Caco-2 (cell line): ENCODE data around the gene GZMM. TPM values are rescaled to one million over a fixed set of nuclear protein-coding genes. Genes with fewer than 3 reads are reported as not detected.

Experiments
- BruUV-seq: library from RNA; stranded (reverse); fragments of 400-500 nt; replicated peaks from 2 replicates; lab custom pipeline; 2021; lab: Mats Ljungman, UMichigan
- CTCF ChIA-PET: fragments of 300-600 bp; sonication (Branson Sonifier 250); formaldehyde crosslinking; loops from one replicate; lab custom pipeline; 2022; ENCODE audit warnings: antibody characterized with exemption; lab: Charles Lee
- POLR2A ChIA-PET: fragments of 300-600 bp; sonication (Branson Sonifier 250); formaldehyde crosslinking; loops from one replicate; lab custom pipeline; 2022; ENCODE audit warnings: antibody characterized with exemption; lab: Charles Lee
- DNase-seq, 2 experiments: peaks; one replicate each; pipeline versions ENCODE4 v3.0.0 to v3.0.0-alpha.2; 2020 to 2022
- H3K27me3 ChIP-seq: replicated peaks from 2 replicates; pipeline ENCODE4 v1.6.0; 2011; ENCODE audit warnings: low read length; ENCODE audit not compliant: control insufficient read depth, insufficient read depth
- H3K36me3 ChIP-seq: 2 replicates; pipeline ENCODE4 v1.5.1; 2011; ENCODE audit warnings: low read length; ENCODE audit not compliant: control insufficient read depth, insufficient read depth
- H3K4me1 ChIP-seq: fragments of 250-450 bp; sonication (Bioruptor Pico); 2 replicates; pipeline ENCODE4 v1.5.1; 2020; ENCODE audit warnings: mild to moderate bottlenecking
- H3K4me3 ChIP-seq: 2 replicates; pipeline ENCODE4 v1.5.1; 2011; ENCODE audit warnings: low read depth, mild to moderate bottlenecking, control low read depth, low read length
- H3K9me3 ChIP-seq: fragments of 250-450 bp; sonication (Bioruptor Pico); 2 replicates; pipeline ENCODE4 v1.5.1; 2020; ENCODE audit warnings: mild to moderate bottlenecking, moderate library complexity
- H3K27ac Mint-ChIP-seq: one replicate; pipeline ENCODE4 v1.8.0; 2022; ENCODE audit warnings: mixed read lengths; ENCODE audit not compliant: unreplicated experiment
- H3K27me3 Mint-ChIP-seq: one replicate; pipeline ENCODE4 v1.8.0; 2022; ENCODE audit warnings: mixed read lengths; ENCODE audit not compliant: insufficient read depth, unreplicated experiment
- H3K36me3 Mint-ChIP-seq: one replicate; pipeline ENCODE4 v1.8.0; 2022; ENCODE audit warnings: mild to moderate bottlenecking, mixed read lengths; ENCODE audit not compliant: insufficient read depth, unreplicated experiment
- H3K4me1 Mint-ChIP-seq: one replicate; pipeline ENCODE4 v1.8.0; 2022; ENCODE audit warnings: low read depth, mixed read lengths; ENCODE audit not compliant: unreplicated experiment
- H3K4me3 Mint-ChIP-seq: one replicate; pipeline ENCODE4 v1.8.0; 2022; ENCODE audit warnings: mild to moderate bottlenecking, moderate library complexity, mixed read lengths; ENCODE audit not compliant: unreplicated experiment
- H3K9me3 Mint-ChIP-seq: one replicate; pipeline ENCODE4 v1.8.0; 2022; ENCODE audit warnings: mixed read lengths; ENCODE audit not compliant: unreplicated experiment
- intact Hi-C: fragments of 100-400 bp; cut with micrococcal nuclease; formaldehyde crosslinking; loops from one replicate; pipeline ENCODE4 v1.10.0; 2022; ENCODE audit not compliant: unreplicated experiment
- total RNA-seq: library from RNA; stranded (reverse); gene quantifications from 2 replicates; pipeline ENCODE4 v1.2.3, GENCODE V29; 2022
- TF ChIP-seq, protein P1 (sequence below), 2 experiments: fragments of 200-600 bp in 1 of 2; IDR thresholded peaks; 1 replicate in 1 of 2; 2 replicates in 1 of 2; pipeline versions ENCODE4 v1.5.1 to v1.8.0; 2011 to 2022; ENCODE audit warnings: antibody characterized with exemption in 1 of 2, control low read depth in 1 of 2, inconsistent platforms in 1 of 2, low read depth in 1 of 2, low read length in 1 of 2, mild to moderate bottlenecking in 1 of 2, moderate library complexity in 1 of 2; ENCODE audit not compliant: insufficient read depth in 1 of 2, severe bottlenecking in 1 of 2, unreplicated experiment in 1 of 2

GZMM gene
- total RNA-seq, 1 experiment from 2014 or later = not detected

DNA sequence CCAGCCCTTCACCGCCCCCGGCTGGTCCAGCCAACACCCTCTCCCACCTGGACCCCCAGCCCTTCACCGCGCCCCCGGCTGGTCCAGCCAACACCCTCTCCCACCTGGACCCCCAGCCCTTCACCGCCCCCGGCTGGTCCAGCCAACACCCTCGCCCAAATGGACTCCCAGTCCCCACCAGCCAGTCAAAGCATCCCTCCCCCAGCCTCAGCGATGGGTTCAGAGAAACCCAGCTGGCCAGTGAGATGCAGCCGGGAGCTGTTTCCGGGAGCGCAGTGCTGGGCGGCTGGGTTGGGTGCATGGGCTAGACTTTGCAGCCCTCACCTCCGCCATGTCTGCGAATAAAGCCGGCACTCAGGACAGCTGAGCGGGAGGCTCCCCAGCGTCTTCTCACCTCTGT is 18.8 kb upstream of the GZMM start:
- no peaks in the 10 kb centered on the region for H3K9me3 ChIP-seq
- Mint-ChIP-seq H3K4me1 (peaks cover 6% of the 10 kb centered on the region), H3K4me3 (no peak overlapping the region), H3K36me3 (peaks cover 5% of the 10 kb centered on the region), H3K27me3 (no peaks in the 10 kb centered on the region), H3K27ac (no peak overlapping the region), H3K9me3 (no peaks in the 10 kb centered on the region)
- H3K27me3 ChIP-seq = no peaks in the 10 kb centered on the region
- TF ChIP-seq, protein P1, sequence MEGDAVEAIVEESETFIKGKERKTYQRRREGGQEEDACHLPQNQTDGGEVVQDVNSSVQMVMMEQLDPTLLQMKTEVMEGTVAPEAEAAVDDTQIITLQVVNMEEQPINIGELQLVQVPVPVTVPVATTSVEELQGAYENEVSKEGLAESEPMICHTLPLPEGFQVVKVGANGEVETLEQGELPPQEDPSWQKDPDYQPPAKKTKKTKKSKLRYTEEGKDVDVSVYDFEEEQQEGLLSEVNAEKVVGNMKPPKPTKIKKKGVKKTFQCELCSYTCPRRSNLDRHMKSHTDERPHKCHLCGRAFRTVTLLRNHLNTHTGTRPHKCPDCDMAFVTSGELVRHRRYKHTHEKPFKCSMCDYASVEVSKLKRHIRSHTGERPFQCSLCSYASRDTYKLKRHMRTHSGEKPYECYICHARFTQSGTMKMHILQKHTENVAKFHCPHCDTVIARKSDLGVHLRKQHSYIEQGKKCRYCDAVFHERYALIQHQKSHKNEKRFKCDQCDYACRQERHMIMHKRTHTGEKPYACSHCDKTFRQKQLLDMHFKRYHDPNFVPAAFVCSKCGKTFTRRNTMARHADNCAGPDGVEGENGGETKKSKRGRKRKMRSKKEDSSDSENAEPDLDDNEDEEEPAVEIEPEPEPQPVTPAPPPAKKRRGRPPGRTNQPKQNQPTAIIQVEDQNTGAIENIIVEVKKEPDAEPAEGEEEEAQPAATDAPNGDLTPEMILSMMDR (IDR thresholded peaks at IDR 0.05; ENCODE audit: insufficient read depth in 1 of 2, low read depth in 1 of 2, low read length in 1 of 2, severe bottlenecking in 1 of 2, unreplicated experiment in 1 of 2) = no peak
- POLR2A ChIA-PET = no interaction called here
- CTCF ChIA-PET = no interaction called here
- BruUV-seq = no TSS peak
- H3K36me3 ChIP-seq = no peaks in the 10 kb centered on the region
- no peak overlapping the region for H3K4me3 ChIP-seq
- H3K4me1 ChIP-seq = peaks cover 12% of the 10 kb centered on the region
- intact Hi-C loops = no loop called here
- no peak for DNase-seq

DNA sequence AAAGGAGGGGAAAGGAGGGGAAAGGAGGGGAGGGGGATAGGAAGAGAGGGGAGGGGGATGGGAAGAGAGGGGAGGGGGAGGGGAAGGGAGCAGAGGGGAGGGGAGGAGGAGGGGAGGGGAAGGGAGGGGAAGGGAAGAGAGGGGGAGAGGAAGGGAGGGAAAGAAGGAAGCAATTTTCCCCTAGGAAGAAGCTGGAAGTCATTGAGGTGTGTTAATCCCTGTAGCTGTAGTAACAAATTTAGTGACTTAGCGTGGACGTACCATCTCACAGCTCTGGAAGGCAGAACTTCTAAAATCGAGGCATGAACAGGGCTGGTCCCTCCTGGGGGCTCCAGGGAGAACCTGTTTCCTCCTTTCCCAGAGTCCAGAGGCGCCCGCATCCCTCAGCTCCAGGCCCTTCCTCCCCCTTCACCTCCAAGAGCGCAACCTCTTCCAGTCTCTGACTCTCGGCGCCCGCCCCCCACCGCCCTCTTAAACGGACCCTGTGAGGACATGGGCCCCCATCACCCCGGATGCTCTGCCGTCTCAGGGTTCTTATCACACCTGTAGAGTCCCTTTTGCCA is 17.9 kb upstream of the GZMM start:
- Histone ChIP-seq H3K4me1 (peaks cover 18% of the 10 kb centered on the region), H3K27me3 (no peaks in the 10 kb centered on the region), H3K36me3 (no peaks in the 10 kb centered on the region), H3K9me3 (no peaks in the 10 kb centered on the region), H3K4me3 (no peak overlapping the region)
- ChIA-PET POLR2A (no interaction called here), CTCF (interaction anchor here (0.6 to 0.7 kb wide), 2 partner anchors 814 to 1020 kb away, joined by 4 read pairs; no protein-coding TSS in a partner anchor)
- DNase-seq = no peak
- H3K4me1 Mint-ChIP-seq = peaks cover 6% of the 10 kb centered on the region
- intact Hi-C loops = no loop called here
- H3K27me3 Mint-ChIP-seq = no peaks in the 10 kb centered on the region
- H3K4me3 Mint-ChIP-seq = no peak overlapping the region
- no TSS peak for BruUV-seq
- TF ChIP-seq, protein P1 (IDR thresholded peaks at IDR 0.05; ENCODE audit: insufficient read depth in 1 of 2, low read depth in 1 of 2, low read length in 1 of 2, severe bottlenecking in 1 of 2, unreplicated experiment in 1 of 2) = no peak
- no peak overlapping the region for H3K27ac Mint-ChIP-seq
- H3K36me3 Mint-ChIP-seq = peaks cover 5% of the 10 kb centered on the region
- H3K9me3 Mint-ChIP-seq = no peaks in the 10 kb centered on the region

DNA sequence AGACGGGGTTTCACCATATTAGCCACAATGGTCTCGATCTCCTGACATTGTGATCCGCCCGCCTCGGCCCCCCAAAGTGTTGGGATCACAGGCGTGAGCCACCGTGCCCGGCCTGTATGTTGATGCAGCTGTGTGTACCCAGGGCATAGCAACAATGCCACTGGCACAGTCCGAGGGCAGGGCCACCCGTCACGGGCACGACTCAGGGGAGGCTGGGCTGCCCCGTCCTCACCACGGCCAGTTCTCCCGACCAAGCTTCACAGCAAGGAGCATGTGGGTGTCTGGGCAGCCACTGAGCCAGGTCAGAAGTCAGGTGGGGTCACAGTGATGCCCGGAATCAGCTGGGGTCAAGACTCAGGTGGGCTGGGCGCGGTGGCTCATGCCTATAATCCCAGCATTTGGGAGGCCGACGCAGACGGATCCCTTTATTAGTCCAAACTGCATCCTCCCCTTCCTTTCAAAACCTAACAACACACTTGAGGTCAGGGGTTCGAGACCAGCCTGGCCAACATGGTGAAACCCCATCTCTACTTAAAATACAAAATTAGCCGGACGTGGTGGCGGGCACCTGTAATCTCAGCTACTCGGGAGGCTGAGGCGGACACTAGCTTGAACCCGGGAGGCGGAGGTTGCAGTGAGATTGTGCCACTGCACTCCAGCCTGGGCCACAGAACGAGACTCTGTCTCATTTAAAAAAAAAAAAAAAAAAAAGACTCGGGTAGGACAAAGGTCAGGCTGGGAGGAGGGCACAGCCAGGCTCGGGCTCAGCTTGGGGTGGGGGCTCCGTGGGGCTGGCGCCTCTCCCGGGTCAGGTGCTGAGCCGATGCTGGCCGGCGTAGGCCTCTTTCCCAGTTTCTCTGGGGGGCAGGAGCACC is 13.5 kb upstream of the GZMM start:
- Mint-ChIP-seq H3K4me3 (peak overlapping the region; percentile 82), H3K36me3 (peaks cover 16% of the 10 kb centered on the region), H3K9me3 (no peaks in the 10 kb centered on the region), H3K4me1 (peaks cover 6% of the 10 kb centered on the region), H3K27ac (peak overlapping the region; percentile 70), H3K27me3 (no peaks in the 10 kb centered on the region)
- H3K36me3 ChIP-seq = 0 out of 2 replicates have a peak, but pooled peaks cover 1% of the 10 kb centered on the region
- peak overlapping the region; percentile 94 for H3K4me3 ChIP-seq
- H3K9me3 ChIP-seq = no peaks in the 10 kb centered on the region
- ChIA-PET CTCF (interaction anchor here (1.2 to 3.1 kb wide), 3 partner anchors 20 to 204 kb away, joined by 3 to 28 read pairs (median 9); no protein-coding TSS in a partner anchor), POLR2A (interaction anchor here (0.8 to 1.9 kb wide), 3 partner anchors 13 to 24 kb away, joined by 3 to 7 read pairs (median 5); no protein-coding TSS in a partner anchor)
- H3K4me1 ChIP-seq = peaks cover 30% of the 10 kb centered on the region
- intact Hi-C loops = loop anchor here (5.0 kb wide), 1 partner anchor 42 kb away; the partner anchor contains the start of gene BSG
- TSS peak; percentile 93 for BruUV-seq
- DNase-seq = no peak
- TF ChIP-seq, protein P1 (IDR thresholded peaks at IDR 0.05; ENCODE audit: insufficient read depth in 1 of 2, low read depth in 1 of 2, low read length in 1 of 2, severe bottlenecking in 1 of 2, unreplicated experiment in 1 of 2) = no peak
- H3K27me3 ChIP-seq = no peaks in the 10 kb centered on the region
